ENCODE results near the gene SPATA7.

The SPATA7 gene

GRCh38 chr14:88364710-88365413 is 20.6 kb upstream of the SPATA7 start:
- TF ChIP-seq TSHZ2 (CRISPR knock-in tag; IDR thresholded peaks at IDR 0.05) = no peak
- TF ChIP-seq ZNF565 (CRISPR knock-in tag; conservative IDR thresholded peaks at IDR 0.05; ENCODE audit: low read depth) = no peak
- no peak for TF ChIP-seq CREB5 (CRISPR knock-in tag; IDR thresholded peaks at IDR 0.05; ENCODE audit: low read depth)
- no peak for TF ChIP-seq BACH2 (CRISPR knock-in tag; IDR thresholded peaks at IDR 0.05; ENCODE audit: borderline replicate concordance)
- TF ChIP-seq SNAI2 (CRISPR knock-in tag; IDR thresholded peaks at IDR 0.05) = no peak
- no peak for TF ChIP-seq CSRNP3 (CRISPR knock-in tag; IDR thresholded peaks at IDR 0.05)
- no peak for TF ChIP-seq TCF4 (CRISPR knock-in tag; IDR thresholded peaks at IDR 0.05; ENCODE audit: borderline replicate concordance)
- TF ChIP-seq POU6F1 (CRISPR knock-in tag; IDR thresholded peaks at IDR 0.05; ENCODE audit: borderline replicate concordance, low read depth) = no peak
- no peak for TF ChIP-seq ARNTL (CRISPR knock-in tag; IDR thresholded peaks at IDR 0.05; ENCODE audit: borderline replicate concordance, low read depth)
- TF ChIP-seq CSDC2 (CRISPR knock-in tag; IDR thresholded peaks at IDR 0.05) = no peak
- no peak for ATAC-seq

- TF ChIP-seq ZNF8 (CRISPR knock-in tag; IDR thresholded peaks at IDR 0.05) = no peak
- TF ChIP-seq SNAI2 (CRISPR knock-in tag; IDR thresholded peaks at IDR 0.05) = no peak
- TF ChIP-seq ZNF565 (CRISPR knock-in tag; conservative IDR thresholded peaks at IDR 0.05; ENCODE audit: low read depth) = no peak
- no peak for TF ChIP-seq ESRRG (CRISPR knock-in tag; IDR thresholded peaks at IDR 0.05)
- no peak for TF ChIP-seq OSR1 (CRISPR knock-in tag; IDR thresholded peaks at IDR 0.05)
- no peak for TF ChIP-seq PATZ1 (CRISPR knock-in tag; IDR thresholded peaks at IDR 0.05; ENCODE audit: borderline replicate concordance)
- TF ChIP-seq ZC3H10 (CRISPR knock-in tag; IDR thresholded peaks at IDR 0.05) = no peak
- TF ChIP-seq TCF4 (CRISPR knock-in tag; IDR thresholded peaks at IDR 0.05; ENCODE audit: borderline replicate concordance) = no peak
- TF ChIP-seq RARB (CRISPR knock-in tag; IDR thresholded peaks at IDR 0.05) = no peak
- TF ChIP-seq ISL1 (CRISPR knock-in tag; IDR thresholded peaks at IDR 0.05) = no peak
- no peak for TF ChIP-seq CSDC2 (CRISPR knock-in tag; IDR thresholded peaks at IDR 0.05)
- no peak for TF ChIP-seq POU6F1 (CRISPR knock-in tag; IDR thresholded peaks at IDR 0.05; ENCODE audit: borderline replicate concordance, low read depth)
- TF ChIP-seq ZNF70 (CRISPR knock-in tag; IDR thresholded peaks at IDR 0.05) = no peak
- TF ChIP-seq CSRNP3 (CRISPR knock-in tag; IDR thresholded peaks at IDR 0.05) = no peak
- no peak for TF ChIP-seq TSHZ2 (CRISPR knock-in tag; IDR thresholded peaks at IDR 0.05)
- TF ChIP-seq CREB5 (CRISPR knock-in tag; IDR thresholded peaks at IDR 0.05; ENCODE audit: low read depth) = no peak
- no peak for TF ChIP-seq ZFP3 (CRISPR knock-in tag; IDR thresholded peaks at IDR 0.05)
- ATAC-seq = no peak
Observed at GRCh38 chr14:88369496-88369895, 16.0 kb upstream of the SPATA7 start.
